Thymus (tissue), 11 donors: ENCODE results near the gene USP34. TPM values are rescaled to one million over a fixed set of nuclear protein-coding genes. Genes with fewer than 3 reads are reported as not detected.
"Not testable (repeated sequence)": the region's sequence is repeated elsewhere in the genome, so short reads cannot be mapped to it uniquely, and the experiment has no call there.

Experiments
- DNase-seq, 9 donors: peaks; one replicate each; pipeline ENCODE4 v3.0.0-alpha.2; 2013; ENCODE audit warnings: low spot score in 9 of 9, low read depth in 6 of 9, missing footprints in 1 of 9
- H3K27ac ChIP-seq, 2 donors: one replicate each; pipeline ENCODE4 v1.5.1; 2013; ENCODE audit warnings: control low read depth in 1 of 2, low read depth in 1 of 2, low read length in 1 of 2, mild to moderate bottlenecking in 1 of 2, moderate library complexity in 1 of 2
- H3K27me3 ChIP-seq, 2 donors: one replicate each; pipeline ENCODE4 v1.5.1; 2013; ENCODE audit warnings: low read length in 1 of 2; ENCODE audit not compliant: control insufficient read depth in 2 of 2, insufficient read depth in 1 of 2
- H3K36me3 ChIP-seq, 2 donors: one replicate each; pipeline ENCODE4 v1.5.1; 2013; ENCODE audit warnings: low read length in 1 of 2, mild to moderate bottlenecking in 1 of 2, moderate library complexity in 1 of 2; ENCODE audit not compliant: control insufficient read depth in 2 of 2, insufficient read depth in 2 of 2
- H3K4me1 ChIP-seq, 2 donors: one replicate each; pipeline ENCODE4 v1.5.1; 2013; ENCODE audit warnings: low read length in 2 of 2; ENCODE audit not compliant: control insufficient read depth in 2 of 2, insufficient read depth in 2 of 2
- H3K4me3 ChIP-seq, 2 donors: one replicate each; pipeline ENCODE4 v1.5.1; 2013; ENCODE audit warnings: low read length in 2 of 2, control low read depth in 1 of 2, mild to moderate bottlenecking in 1 of 2
- H3K9me3 ChIP-seq, 2 donors: one replicate each; pipeline ENCODE4 v1.5.1; 2013; ENCODE audit warnings: low read length in 1 of 2, mild to moderate bottlenecking in 1 of 2; ENCODE audit not compliant: control insufficient read depth in 2 of 2, insufficient read depth in 1 of 2
- WGBS: extraction: QIAGEN DNeasy Blood & Tissue Kit; methylation state at CpG from one replicate; pipeline ENCODE4 v1.1.7; 2013; 5-methylcytosine and 5-hydroxymethylcytosine counted together
- polyA plus RNA-seq: library from polyadenylated mRNA; stranded (reverse); fragments of 200-250 nt; gene quantifications from one replicate; pipeline ENCODE4 v1.2.3, GENCODE V29; 2013
- total RNA-seq: library from RNA; stranded (reverse); fragments of 120-200 nt; gene quantifications from one replicate; pipeline ENCODE4 v1.2.4, GENCODE V29; 2013
- donor health status: healthy.

The USP34 gene
- total and polyA plus RNA-seq, 2 donors, result 54.5 to 102 TPM

- H3K27ac ChIP-seq, result no peak overlapping the region
- H3K36me3 ChIP-seq, result peaks cover 36 to 89% of the 10 kb centered on the region in 2 donors
These were observed 22.6 kb upstream of the USP34 start for GRCh38 chr2:61493523-61493942.

GRCh38 chr2:61492476-61492875 is 21.6 kb upstream of the USP34 start:
- Histone ChIP-seq H3K9me3 (no peaks in the 10 kb centered on the region), H3K27ac (no peak overlapping the region), H3K27me3 (no peaks in the 10 kb centered on the region), H3K36me3 (peaks cover 33 to 89% of the 10 kb centered on the region in 2 donors), H3K4me1 (no peaks in the 10 kb centered on the region), H3K4me3 (no peak overlapping the region)
- 94% methylated on average over 2 of the region's 2 CpGs for WGBS
- DNase-seq, result no peak

More at GRCh38 chr2:61493523-61493942, 22.6 kb upstream of the USP34 start:
- H3K9me3 ChIP-seq, result no peaks in the 10 kb centered on the region
- H3K4me3 ChIP-seq, result no peak overlapping the region
- no peaks in the 10 kb centered on the region for H3K4me1 ChIP-seq
- DNase-seq, result no peak
- H3K27me3 ChIP-seq, result no peaks in the 10 kb centered on the region
- 33% methylated on average over 2 of the region's 2 CpGs for WGBS

- no peaks in the 10 kb centered on the region for H3K4me1 ChIP-seq
- H3K9me3 ChIP-seq, result no peaks in the 10 kb centered on the region
- H3K4me3 ChIP-seq, result no peak overlapping the region
- H3K27me3 ChIP-seq, result no peaks in the 10 kb centered on the region
- no peak for DNase-seq
- WGBS, result 98% methylated on average over 5 of the region's 5 CpGs
- no peak overlapping the region for H3K27ac ChIP-seq
- peaks cover 32 to 84% of the 10 kb centered on the region in 2 donors for H3K36me3 ChIP-seq
These were observed 14.4 kb upstream of the USP34 start for GRCh38 chr2:61485281-61485680.

GRCh38 chr2:61478086-61478485 is 7.2 kb upstream of the USP34 start:
- 97% methylated on average over 6 of the region's 6 CpGs for WGBS
- Histone ChIP-seq H3K27ac (no peak overlapping the region), H3K9me3 (no peaks in the 10 kb centered on the region), H3K27me3 (no peaks in the 10 kb centered on the region), H3K36me3 (peaks cover 36 to 63% of the 10 kb centered on the region in 2 donors), H3K4me1 (no peaks in the 10 kb centered on the region), H3K4me3 (no peak overlapping the region)
- no peak for DNase-seq

GRCh38 chr2:61476929-61477589 is 6.2 kb upstream of the USP34 start:
- H3K4me1 ChIP-seq, DNase-seq, H3K27me3 ChIP-seq, H3K4me3 ChIP-seq, H3K27ac ChIP-seq, H3K9me3 ChIP-seq: not testable (repeated sequence)
- 98% methylated on average over 12 of the region's 12 CpGs for WGBS
- H3K36me3 ChIP-seq, result peaks cover 34 to 52% of the 10 kb centered on the region in 2 donors

- Histone ChIP-seq H3K27me3 (no peaks in the 10 kb centered on the region), H3K27ac (peak overlapping the region; percentile 98 to 99), H3K9me3 (peaks cover 0 to 1% of the 10 kb centered on the region in 2 donors), H3K36me3 (peaks cover 9 to 13% of the 10 kb centered on the region in 2 donors), H3K4me1 (peaks cover 2 to 4% of the 10 kb centered on the region in 2 donors), H3K4me3 (peak overlapping the region; percentile 99)
- 46% methylated on average over 19 of the region's 19 CpGs for WGBS
- DNase-seq, result peak in 7 of 9 donors; percentile 13 to 61 (median 32)
These were observed 1.3 kb upstream of the USP34 start for GRCh38 chr2:61471905-61472805.

GRCh38 chr2:61470122-61470951 is 550 bp downstream of the USP34 start:
- Histone ChIP-seq H3K27me3 (no peaks in the 10 kb centered on the region), H3K9me3 (peaks cover 0 to 1% of the 10 kb centered on the region in 2 donors), H3K4me3 (peak overlapping the region; percentile 99), H3K36me3 (peaks cover 5% of the 10 kb centered on the region in 2 donors), H3K4me1 (peaks cover 2 to 4% of the 10 kb centered on the region in 2 donors), H3K27ac (peak overlapping the region; percentile 79 to 99)
- DNase-seq, result peak in 6 of 9 donors; percentile 6 to 72 (median 22)
- WGBS, result under 1% methylated on average over 88 of the region's 94 CpGs

GRCh38 chr2:61469424-61470121 is 1.3 kb downstream of the USP34 start:
- 17% methylated on average over 8 of the region's 8 CpGs for WGBS
- Histone ChIP-seq H3K9me3 (peaks cover 0 to 1% of the 10 kb centered on the region in 2 donors), H3K36me3 (peaks cover 5% of the 10 kb centered on the region in 2 donors), H3K27me3 (no peaks in the 10 kb centered on the region), H3K4me1 (peaks cover 2 to 4% of the 10 kb centered on the region in 2 donors), H3K4me3 (peak overlapping the region; percentile 81 to 99), H3K27ac (peak overlapping the region; percentile 74 to 99)
- DNase-seq, result peak in 2 of 9 donors; percentile 10 to 12
